H4 (cell line): Measurements from ENCODE around the gene KRT6C. TPM values are rescaled to one million over a fixed set of nuclear protein-coding genes. Genes with fewer than 3 reads are reported as not detected.

Experiments
- DNase-seq: peaks from one replicate; pipeline ENCODE4 v3.0.0-alpha.2; 2015; ENCODE audit warnings: low spot score
- total RNA-seq: library from RNA; depleted of rRNA; stranded (reverse); fragments of >200 nt; shearing (Covaris generic); gene quantifications from 2 replicates; pipeline ENCODE4 v1.2.3, GENCODE V29; 2014; rRNA removed

KRT6C gene
- total RNA-seq, 1 experiment from 2014 or later: not detected

DNA sequence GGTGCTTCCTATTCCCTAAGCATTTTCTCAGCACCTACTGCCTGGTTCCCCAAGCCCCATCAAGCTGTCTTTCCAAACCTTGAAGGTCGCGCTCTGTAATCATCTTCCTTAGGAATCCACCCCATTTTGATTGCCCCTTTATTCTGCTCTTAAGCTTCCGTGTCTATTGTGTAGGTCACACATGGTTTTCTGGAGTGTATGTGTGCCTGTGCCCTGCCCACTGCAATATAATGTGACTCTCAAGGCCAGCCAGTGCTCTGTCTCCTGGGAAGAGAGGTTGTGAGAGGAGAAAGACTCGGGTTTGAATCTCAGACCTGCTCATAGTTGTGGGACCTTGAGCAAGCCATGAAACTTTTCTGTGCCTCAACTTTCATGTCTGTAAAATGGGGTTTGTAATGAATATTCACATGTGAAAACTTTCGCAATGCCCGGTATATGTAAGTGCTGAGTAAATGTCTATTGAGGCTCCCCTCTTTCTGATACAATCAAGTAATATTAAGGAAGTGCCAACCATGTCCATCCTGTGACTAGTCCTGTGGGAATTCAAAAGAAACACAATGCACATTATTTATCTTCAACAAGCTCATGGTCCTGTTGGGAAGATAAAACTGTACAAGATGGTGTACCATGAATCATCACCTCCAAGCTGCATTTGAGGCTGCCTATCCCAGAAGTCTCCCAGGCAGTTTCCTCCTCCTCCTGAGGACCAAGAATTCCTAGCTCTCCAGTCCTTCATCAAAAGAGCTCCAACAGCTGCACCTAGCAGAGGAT is 38.7 kb downstream of the KRT6C start:
- no peak for DNase-seq

DNA sequence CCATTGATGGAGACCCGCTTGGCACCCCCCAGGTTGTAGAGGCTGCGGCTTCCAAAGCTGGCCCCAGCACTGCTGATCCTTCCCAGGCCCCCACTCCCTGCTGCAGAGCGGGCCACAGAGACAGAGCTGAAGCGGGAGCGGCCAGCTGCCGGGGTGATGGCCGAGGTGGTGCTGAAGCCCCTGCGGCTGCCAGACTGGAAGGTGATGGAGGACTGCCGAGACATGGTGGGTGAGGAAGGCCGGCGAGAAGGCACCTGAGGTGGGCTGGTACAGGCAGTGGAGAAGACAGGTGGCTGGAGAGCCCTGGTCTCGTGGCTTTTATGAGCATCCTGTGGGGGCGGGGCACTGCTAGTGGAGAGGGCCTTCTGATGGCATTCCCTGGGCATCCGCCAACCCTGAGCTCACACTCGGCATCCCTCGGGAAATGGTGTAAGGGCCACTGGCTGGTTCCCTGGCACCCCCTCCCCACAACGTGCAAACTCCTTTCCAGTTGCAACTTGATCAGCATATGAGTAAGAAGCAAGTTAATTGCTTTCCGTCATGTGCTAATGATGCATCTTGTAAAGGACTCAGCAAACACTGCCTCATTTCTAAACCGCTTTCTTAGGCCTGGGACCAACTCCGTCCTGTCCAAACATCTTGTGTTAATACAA is 39.4 kb downstream of the KRT6C start, which contains the start of gene KRT75:
KRT75 (minus strand) TSS at position 291 of the 653 bp plus-strand sequence; CDS start at position 224, 67 bp downstream.
- peak; percentile 67 for DNase-seq

DNA sequence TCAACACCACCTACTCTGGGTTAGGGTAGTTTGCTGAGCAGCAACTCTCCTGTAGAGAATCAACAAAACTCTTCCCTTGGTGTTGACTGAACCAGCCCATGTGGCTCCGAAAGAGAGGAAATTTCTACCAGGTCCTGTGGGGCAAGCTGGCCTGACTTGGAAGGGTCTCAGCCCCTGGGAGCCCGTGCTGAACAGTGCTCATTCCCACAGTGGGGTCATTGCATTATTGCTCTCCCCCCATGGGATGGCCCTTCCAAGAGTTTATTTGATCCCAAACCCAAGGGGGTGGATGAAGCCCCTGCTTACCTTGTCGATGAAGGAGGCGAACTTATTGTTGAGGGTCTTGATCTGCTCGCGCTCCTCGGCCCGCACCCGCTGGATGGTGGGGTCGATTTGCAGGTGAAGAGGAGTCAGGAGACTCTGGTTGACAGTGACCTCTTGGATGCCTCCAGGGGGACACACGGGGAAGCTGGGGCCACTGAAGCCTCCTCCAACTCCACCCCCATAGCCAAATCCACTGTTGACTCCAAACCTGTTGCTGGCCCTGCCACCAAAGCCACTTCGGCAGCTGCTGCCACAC is 40.0 kb downstream of the KRT6C start:
- no peak for DNase-seq

DNA sequence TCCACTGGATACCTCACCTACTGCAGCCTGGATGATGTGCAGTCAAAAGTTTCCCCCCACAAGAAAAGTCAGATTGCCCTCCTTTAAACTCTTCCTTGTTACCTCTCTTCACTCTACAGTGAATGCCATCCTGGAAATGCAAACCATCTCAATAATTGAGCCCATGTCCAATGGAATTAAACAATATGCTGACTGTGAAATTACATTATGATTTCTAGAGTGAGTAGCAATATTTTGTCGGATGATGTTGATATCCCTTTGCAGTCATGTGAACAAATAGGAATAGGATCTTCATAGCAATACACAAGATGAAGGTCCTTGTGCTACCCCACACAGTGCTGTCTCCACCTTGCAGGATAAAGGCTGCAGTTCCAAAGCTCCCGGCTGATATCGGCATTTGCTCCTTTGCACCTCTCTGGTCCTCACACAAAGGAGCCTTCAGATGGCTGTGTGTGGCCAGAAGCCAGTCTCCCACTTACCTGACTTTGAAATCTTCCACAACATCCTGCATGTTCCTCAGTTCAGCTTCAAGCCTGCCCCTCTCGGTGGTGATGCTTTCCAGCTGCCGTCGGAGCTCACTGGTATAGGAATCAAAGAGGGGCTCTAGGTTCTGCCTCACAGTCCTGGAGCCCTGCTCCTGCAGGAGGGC is 40.9 kb downstream of the KRT6C start:
- DNase-seq: no peak

DNA sequence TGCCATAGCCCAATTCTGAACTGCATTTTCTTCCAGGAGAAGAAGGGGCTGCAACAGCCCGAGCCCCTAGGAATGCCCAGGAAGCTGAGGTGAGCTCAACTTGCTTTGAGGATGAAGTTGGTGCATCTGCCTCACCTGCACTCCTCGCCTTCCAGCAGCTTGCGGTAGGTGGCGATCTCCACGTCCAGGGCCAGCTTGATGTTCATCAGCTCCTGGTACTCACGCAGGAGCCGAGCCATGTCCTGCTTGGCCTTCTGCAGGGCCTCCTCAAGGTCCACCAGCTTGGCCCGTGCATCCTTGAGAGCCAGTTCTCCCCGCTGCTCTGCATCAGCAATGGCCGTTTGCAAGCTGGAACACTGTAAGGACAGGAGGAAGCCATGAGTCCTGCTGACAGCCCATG is 45.5 kb downstream of the KRT6C start:
- DNase-seq: no peak

DNA sequence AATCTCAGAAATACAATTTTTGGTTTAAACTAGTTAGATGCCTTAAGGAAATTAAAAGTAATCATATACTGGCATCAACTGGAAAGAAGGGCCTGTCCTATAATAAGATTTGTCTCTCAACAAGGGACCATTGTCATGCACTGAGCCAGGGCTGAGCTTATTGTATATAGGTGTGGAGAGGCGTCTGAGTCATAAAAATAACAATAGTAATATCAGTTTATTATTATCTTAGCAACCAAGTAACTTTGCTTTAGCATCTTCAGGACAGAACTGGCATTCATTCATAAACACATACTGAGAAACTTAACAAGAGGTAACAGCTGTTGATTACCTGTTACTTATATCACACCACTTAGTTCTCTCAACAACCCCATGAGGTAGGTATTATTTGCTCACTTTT is 46.5 kb downstream of the KRT6C start:
- DNase-seq: no peak

DNA sequence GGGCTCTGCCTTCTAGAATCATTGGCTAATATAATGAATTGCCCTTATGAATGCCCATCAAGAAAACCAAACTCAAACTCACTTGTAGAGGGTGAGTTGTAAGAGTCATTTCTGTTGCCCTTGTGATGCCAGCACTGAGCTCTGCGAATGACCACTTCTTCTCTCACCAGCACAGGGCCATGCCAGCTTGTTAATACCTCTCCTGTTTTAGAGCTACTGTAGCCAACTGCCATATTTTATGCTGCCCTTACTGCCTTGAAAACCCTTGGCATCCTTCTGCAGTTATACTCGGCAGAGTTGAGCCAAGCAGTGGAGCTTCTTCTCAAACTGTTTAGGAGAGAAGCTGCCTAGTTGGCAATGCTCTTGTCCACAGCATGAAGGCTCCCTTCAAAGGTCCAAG is 47.6 kb downstream of the KRT6C start:
- DNase-seq: no peak

DNA sequence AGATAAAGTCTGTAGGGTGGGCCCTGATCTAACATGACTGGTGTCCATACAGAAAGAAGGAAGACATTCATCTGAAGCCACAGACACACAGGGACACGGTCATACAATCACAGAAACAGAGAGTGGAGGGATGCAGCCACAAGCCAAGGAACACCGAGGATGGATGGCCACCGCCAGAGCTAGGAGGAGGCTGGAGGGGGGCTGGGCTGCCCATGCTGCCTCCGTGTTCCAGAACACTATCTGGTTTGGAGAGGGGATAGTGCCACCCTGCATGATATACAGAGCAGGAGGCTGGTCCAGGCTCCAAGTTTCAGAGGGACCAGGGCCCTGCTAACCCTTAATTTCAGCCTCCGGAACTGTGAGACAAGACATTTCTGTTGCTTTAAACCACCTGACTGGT is 48.1 kb downstream of the KRT6C start:
- no peak for DNase-seq

DNA sequence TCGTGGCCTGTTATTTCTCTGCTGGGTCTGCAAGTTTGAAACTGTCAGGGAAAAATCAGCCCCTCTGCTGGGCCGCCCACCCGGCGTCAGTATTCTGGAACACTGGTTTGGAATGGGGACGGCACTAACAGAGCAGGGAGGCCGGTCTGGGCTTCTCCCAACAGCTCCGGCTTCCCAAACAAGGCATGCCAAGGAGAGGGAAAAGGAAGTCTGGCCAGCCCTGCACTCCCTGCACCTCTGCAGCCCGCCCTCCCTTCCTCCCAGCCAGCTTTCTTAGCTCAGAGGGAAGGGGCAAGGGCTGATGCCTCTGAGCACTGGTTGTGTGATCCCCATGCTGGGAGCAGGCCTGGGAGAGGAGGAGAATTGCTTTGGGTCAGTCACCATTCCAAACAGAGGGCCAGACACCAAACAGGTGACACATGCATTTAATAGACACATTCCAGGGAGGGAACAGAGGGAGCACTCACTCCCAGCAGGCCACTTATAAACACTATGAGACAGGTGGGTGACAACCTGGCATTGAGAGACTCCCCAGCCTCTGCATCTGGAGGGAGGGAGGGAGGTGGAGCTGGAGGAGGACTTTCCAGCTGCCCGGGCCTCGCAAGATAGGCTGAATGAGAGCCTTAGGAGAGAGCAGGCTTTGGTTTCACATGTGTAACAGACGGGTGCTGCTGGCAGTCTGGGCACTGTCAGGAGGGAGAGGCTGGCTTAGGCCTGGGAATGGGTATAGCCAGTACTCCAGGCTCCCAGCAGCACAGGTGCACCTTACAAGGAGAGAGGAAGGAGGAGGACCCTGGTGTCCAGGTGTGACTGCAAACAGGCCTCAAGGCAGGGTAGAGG is 49.7 kb downstream of the KRT6C start:
- DNase-seq: no peak

DNA sequence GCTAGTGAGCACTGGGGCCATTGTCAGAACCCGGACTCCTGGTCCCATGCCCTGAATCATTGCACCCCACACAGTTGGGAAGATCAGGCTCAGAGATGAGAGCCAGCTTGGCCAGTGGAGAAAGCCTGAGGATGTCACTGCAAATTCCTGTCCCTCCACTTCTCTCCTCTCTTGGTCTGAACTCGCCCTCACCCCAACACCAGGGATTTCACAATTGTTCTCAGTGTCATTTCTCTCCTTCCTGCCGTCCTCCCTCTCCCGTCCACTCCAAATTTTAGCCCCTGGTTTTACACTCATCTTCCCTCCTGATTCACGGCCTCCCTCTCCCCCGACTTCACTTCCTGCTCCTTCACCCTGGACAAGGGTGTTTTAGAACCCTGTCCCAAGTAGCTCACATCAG is 50.6 kb downstream of the KRT6C start:
- no peak for DNase-seq

DNA sequence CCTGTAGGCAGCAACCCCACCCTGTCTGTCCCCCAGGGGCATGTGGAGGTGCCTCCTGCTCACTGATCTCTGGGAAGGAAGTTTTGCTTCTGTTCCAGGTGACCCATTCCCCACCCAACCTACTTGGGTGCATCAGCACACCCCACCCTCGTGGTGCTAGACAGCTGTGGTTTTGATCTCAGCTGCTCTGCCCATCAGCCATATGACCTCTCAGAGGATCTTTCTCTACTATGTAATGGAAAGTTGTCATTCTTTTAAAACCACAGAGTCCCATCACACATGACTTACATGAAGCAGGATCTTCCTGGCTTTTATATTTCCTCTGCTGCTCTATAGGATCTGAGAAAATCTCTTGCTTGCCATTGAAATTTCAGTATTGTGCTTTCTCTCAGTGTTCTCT is 53.9 kb downstream of the KRT6C start:
- no peak for DNase-seq

DNA sequence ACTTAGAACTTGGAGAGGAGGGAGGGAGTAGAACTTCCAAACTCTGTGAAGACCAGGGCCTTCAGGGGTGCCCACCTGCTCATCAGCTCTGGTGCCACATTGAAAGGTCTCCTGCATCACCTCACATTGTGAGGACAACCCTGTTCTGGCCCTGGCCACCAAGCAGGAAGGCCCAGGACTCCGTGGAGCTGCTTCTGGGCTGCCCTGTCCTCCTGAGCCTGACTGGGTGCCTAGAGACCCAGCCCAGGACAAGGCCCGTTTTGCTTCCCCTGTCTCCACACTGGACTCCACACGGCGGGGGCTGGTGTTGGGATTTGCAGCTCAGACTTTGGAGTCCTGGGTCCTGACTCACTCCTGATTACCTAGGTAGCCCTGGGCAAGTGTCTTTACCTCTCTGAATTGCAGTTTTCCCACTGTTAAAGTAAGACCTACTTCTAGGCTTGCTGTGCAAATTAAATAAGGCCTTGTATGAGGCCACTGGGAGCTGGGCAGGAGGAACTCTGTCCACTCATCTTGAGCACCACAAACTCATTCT is 55.0 kb downstream of the KRT6C start:
- DNase-seq: no peak

Other genes starting within 250 kb of the KRT6C start
- 0.29 and 1.7 TPM in 2 replicates for gene KRT7, start 240.6 kb downstream of the KRT6C start, total RNA-seq
- gene KRT86, start 199.2 kb downstream of the KRT6C start, total RNA-seq: 0.31 and 0.93 TPM in 2 replicates
- gene KRT81, start 182.3 kb downstream of the KRT6C start, total RNA-seq: 5.7 and 10.8 TPM in 2 replicates
- not detected in 2 replicates for gene KRT83, start 152.4 kb downstream of the KRT6C start, total RNA-seq
- not detected in 2 replicates for gene KRT85, start 106.3 kb downstream of the KRT6C start, total RNA-seq
- gene KRT84, start 88.2 kb downstream of the KRT6C start, total RNA-seq: not detected in 2 replicates
- not detected in 2 replicates for gene KRT82, start 67.5 kb downstream of the KRT6C start, total RNA-seq
- gene KRT75, start 39.4 kb downstream of the KRT6C start, total RNA-seq: 0.12 TPM in 1 of 2 replicates, not detected in the other
- gene KRT6B, start 21.7 kb downstream of the KRT6C start, total RNA-seq: not detected in 2 replicates
- not detected in 2 replicates for gene KRT6A, start 19.5 kb upstream of the KRT6C start, total RNA-seq
- not detected in 2 replicates for gene KRT5, start 46.6 kb upstream of the KRT6C start, total RNA-seq
- not detected in 2 replicates for gene KRT71, start 79.3 kb upstream of the KRT6C start, total RNA-seq
- not detected in 2 replicates for gene KRT74, start 100.0 kb upstream of the KRT6C start, total RNA-seq
- not detected in 2 replicates for gene KRT72, start 127.7 kb upstream of the KRT6C start, total RNA-seq
- not detected in 2 replicates for gene KRT73, start 144.8 kb upstream of the KRT6C start, total RNA-seq
- gene KRT2, start 178.4 kb upstream of the KRT6C start, total RNA-seq: 0.21 and 0.53 TPM in 2 replicates
- not detected in 2 replicates for gene KRT1, start 206.6 kb upstream of the KRT6C start, total RNA-seq
- gene KRT77, start 229.7 kb upstream of the KRT6C start, total RNA-seq: not detected in 2 replicates